Left kidney (tissue), 2 donors: Measurements from ENCODE around the gene SLC39A3. TPM values are rescaled to one million over a fixed set of nuclear protein-coding genes. Genes with fewer than 3 reads are reported as not detected.

Experiments used
- DNase-seq: peaks from one replicate; pipeline ENCODE4 v3.0.0-alpha.2; 2013
- polyA plus RNA-seq: library from polyadenylated mRNA; unstranded; fragments of 120-200 nt; gene quantifications from one replicate; pipeline ENCODE4 v1.2.1, GENCODE V29; 2013; ENCODE audit not compliant: insufficient read length

Gene SLC39A3
- polyA plus RNA-seq, 1 donor: 25.1 TPM

DNA sequence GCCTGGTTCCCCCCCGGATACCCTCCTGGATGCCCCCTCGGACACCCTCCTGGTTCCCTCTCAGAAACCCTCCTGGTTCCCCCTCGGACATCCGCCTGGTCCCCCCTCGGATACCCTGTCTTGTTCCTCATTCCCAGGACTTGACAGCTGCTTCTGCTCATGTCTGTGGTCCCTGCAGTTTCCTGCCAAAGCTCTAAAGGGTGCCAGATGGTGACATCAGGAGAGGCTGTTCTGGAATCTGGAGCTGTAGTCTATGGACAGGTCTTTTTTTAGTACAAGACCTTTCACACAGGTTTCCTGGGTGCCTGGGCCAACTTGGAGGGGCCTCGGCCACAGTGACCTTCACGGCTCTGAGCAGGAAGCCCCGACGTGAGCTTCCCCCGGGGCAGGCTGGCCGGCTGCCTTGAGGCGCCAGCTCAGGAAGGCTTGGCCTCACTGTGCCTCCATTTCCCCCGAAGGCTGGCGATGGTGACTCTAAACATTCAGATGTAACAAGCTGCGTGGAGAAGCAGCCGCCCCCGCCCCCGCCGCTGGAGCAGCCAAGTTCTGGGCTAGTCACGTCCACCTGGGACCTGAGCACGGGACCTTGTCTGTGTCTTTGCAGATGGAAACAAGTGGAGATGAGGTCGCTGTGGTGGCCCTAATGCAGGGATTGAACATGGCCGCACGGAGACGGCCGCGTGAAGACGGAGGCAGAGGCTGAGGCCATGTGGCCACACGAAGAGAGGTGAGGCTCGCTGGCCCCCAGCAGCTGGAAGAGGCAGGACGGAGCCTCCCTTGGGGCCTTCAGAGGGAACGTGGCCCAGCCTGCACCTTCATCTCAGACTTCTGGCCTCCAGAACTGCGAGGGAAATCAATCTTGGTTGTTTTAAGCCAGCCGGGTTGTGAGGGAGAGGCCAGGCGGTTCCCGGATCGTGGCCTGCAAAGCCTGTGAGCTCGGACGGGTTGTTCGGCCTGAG, 30.5 kb upstream of the SLC39A3 start:
- DNase-seq: no peak

GRCh38 chr19:2769218-2769617, 29.4 kb upstream of the SLC39A3 start:
- DNase-seq: no peak

DNA sequence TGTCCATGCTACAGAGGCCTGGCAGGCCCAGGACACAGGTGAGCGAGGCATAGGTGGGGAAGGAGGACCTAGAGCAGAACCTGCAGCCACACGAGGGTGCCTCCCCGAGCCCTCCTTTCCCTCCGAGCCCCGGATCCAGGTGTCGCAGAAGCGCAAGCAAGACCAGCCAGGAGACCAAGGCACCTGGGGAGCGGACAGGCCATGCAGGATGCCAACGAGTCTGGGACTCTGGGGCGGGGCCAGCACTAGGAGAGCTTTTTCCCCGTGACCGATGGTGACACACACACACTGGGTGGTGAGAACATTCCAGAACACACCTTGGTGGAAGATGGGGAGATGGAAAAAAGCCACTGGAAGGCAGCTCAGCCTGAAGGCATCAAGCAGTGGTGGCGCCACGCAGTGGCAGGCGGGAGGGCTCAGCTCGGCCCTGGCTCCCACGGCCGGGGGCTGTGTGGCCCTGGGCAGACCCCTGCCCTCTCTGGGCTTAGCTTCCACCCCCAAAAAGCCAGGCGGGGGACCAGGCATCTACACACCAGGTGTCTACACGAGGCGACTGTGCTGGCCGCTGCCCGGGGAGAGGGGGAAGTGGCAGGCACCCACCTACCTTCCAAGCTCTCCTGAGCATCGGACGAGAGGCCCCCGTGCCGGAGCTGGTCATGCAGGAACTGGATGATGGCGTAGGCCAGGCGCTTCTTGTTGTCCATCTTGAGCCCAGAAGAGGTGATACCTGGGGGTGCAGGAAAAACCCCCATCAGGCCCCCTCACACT, 28.7 kb upstream of the SLC39A3 start:
- no peak for DNase-seq

DNA sequence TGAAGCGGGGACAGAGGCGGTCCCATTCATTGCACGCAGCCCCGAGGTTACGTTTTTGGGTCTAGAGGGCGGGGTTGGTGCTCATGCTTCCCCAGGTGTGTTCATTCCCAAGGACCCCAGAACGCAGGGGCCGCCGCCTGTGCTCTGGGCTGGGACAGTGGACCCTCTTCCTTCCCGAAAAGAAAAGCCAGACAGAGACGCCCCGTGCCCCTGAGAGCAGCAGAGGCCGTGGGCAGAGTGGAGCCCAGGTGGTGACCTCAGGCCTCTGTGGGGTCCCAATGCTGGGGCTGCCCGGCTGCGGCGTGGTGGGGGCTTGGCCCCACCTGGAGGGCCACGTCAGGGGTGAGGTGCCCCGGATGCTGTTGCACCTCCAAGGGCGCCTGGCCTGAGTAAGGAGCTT, 27.9 kb upstream of the SLC39A3 start:
- no peak for DNase-seq

DNA sequence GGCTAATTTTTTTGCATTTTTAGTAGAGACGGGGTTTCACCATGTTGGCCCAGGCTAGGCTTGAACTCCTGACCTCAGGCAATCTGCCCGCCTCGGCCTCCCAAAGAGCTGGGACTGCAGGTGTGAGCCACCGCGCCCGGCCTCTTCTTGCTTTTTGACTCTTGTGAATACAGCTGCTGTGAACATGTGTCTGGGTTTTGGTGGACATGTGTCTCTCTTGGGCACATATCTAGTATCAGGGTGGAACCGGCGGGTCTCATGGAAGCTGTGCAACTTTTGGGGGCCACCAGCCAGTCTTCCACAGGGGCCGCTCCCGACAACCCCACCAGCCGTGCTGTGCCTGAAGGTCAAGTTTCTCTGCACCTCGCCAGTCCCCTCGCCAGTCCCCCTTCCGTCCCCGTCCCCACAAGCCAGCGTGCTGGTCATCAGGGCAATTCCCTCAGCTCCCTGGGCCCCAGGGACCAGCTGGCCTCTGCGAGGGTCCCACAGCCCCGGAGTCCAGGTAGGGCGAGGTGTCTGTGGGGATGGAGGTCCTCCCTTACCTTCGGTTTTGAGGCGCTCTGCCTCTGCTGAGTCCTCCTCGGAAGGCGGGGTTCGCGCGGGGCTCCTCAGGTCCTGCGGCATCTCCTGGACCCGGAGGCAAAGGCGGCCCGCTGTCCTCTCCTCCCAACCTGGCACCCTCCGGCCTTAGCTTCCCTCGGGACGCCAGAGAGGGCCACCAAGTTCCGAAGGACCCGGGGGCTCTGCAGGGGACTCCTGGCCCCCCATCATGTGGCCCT, 27.0 kb upstream of the SLC39A3 start:
- no peak for DNase-seq

- no peak for DNase-seq
Observed at GRCh38 chr19:2765376-2765775, 25.6 kb upstream of the SLC39A3 start.

GRCh38 chr19:2764945-2765344, 25.1 kb upstream of the SLC39A3 start:
- DNase-seq: no peak

DNA sequence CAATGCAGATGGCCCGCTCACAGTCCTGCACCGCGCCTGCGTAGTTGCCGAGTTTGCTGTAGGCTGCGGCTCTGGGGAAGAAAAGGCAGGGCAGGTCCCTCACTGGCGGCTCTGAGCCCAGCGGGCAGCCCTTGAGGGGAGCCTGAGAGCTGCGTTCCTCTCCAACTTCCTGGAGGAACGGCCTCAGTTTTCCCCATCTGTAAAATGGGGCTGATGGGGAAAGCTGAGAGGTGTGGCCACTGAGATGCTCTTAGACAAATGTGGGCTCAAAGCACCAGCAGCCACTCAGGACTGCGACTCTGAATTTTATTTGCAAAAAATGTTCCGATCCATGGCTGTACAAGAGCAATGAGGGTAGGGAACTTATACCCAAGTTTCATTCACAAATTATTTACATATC, 23.9 kb upstream of the SLC39A3 start:
- no peak for DNase-seq

DNA sequence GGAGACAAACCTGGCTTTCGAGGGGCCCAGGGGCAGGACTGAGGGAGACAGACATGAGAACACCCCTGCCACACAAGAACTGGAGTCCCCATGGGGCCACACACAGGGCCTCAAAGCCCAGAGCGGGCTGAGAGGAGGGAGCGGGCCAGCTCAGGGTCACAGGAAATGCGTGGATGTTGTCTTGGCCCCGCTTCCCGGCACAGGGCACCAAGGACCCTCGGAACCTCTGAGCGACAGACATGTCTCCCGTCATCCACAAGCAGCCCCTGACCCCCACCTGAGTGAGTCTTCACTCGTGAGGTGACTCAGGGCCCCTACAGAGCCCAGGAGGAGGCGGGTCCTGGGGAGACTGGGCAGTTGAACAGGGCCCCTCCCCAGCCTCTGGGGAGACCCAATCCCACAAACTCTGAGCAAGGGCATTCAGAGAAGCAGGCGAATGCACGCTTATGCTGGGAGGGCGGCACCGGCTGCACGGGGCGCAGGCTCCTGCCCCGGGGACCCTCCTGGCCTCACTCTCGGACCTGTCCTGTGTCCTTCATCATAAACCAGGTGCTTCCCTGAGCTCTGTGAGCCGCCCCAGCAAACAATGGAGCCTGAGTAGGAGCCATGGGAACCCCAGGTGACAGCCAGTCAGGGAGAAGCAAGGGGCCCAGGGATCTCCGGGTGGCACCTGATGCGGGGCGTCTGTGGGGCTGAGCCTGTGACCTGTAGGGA, 23.1 kb upstream of the SLC39A3 start:
- no peak for DNase-seq

DNA sequence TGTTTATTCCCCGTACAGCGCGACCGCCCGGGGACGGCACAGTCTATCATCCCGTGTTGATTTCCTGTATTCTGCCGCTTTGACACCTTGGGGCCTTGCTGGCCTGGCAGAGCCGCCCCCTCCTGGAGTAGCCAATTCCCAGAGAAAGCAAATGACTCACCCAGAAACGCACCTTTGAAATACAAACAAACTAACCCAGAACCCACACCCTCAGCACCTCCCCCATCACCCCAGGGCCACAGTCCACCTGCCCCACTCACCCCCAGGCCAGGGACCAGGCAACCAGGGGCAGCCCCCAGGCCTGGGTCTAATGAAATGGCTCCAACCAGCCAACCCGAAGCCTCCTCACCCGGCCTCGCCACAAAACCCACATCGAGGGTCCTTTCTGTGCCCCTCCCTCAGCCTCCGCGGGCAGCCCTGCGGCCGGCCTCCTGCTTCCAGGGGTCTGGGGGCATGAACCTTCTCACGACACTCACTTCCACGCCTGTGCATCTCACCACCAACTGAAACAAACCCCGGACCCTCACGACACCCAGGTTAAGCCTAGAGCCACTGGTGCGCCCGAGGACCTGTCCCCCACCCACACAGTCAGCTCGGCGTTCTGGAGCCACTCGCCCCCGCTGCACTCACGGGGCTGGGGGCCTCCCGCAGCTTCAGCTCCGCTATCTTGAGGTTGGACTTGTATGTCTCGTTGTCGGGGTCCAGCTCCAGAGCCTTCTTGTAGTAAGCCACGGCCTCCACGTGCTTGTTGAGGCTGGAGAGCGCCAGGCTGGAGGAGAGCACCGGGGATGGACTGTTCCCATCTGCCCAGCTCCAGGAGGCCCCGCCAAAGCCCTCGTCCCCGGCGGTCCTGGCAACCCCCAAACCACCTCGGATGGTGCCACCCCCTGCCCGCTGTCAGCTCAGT, 22.3 kb upstream of the SLC39A3 start:
- no peak for DNase-seq

DNA sequence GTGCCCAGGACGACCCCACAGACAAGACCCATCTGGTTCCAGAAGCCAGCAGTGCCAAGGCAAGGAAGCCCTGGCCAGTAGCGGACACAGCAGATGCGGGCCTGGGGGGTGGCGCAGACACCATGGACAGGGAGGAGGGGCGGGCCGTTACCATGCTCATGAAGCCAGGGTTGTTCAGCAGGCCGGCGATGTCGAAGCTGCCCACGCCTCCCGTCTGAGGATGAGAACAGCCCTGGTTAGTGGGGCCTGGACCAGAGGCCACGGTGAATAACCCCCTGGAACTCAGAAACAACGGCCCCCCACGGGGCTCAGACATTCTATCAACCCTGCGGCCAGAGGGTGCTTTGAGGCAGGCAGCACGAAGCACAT, 21.5 kb upstream of the SLC39A3 start:
- no peak for DNase-seq

DNA sequence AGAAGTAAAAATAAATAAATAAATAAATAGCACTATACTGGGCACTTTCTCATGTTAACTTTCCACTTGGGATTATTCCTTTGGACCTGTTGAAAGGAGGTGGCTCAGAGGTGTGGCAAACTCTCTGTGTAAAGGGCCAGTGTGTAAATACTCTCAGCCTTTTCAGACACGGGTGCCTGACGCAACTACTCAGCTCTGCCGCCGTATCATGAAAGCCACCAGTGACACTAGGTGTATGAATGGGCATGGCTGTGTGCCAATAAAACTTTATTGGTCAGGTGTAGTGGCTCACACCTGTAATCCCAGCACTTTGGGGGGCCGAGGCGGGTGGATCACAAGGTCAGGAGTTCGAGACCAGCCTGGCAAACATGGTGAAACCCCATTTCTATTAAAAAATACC, 20.1 kb upstream of the SLC39A3 start:
- DNase-seq: no peak

DNA sequence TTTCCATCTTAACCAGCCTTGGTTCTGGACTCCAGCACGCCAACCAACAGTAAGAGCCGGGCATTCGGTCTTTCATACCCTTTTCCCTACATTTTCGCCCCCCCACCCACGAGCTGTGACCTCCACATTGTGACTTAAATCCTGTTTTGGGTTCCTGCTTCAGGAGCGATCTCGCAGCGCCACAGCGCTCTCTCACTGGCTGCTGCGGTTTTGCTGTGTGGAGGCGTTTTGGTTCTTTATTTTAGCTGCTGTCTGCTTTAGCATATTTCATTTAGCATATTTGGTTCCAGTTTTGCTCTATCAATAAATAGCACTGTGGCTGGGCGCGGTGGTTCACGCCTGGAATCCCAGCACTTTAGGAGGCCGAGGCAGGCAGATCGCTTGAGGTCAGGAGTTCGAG, 19.5 kb upstream of the SLC39A3 start:
- DNase-seq: no peak

GRCh38 chr19:2758601-2759313, 18.9 kb upstream of the SLC39A3 start:
- no peak for DNase-seq

- no peak for DNase-seq
Observed at GRCh38 chr19:2756921-2757881, 17.4 kb upstream of the SLC39A3 start.

- no peak for DNase-seq
Observed at GRCh38 chr19:2756477-2756876, 16.7 kb upstream of the SLC39A3 start.

DNA sequence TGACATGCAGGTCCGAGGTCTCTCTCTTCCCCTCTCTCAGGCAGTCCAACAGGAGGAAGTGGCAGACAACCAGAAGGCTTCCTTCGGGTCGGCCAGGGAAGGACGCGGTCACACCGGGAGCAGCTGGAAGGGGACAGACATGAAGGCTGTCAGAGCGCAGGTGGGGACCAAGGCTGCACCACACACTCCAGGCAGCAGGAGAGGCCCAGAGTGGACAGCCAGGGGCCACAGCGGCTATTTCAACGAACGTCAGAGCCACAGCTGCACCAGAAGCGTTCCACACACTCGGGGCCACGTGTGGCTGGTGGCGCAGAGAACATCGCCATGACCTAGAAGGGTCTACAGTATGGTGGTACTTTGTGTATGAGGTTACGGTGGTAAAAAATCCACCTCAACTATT, 16.0 kb upstream of the SLC39A3 start:
- no peak for DNase-seq

DNA sequence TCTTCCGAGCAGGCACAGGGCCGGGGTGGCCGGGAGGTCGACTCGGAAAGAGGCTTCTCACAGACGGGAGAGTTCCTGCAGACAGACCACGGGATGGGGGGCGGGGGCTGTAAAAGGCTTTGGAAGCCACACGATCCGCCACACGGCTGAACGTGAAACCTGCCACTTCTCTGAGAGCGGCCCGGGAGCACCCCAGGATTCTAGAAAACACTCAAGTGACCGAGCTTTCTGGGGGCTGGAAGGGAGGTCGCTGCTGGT, 15.6 kb upstream of the SLC39A3 start:
- no peak for DNase-seq
